Measurements from ENCODE around the gene PAX9.

- TF ChIP-seq POLR2AphosphoS5 (IDR thresholded peaks at IDR 0.05) = no peak
- no peak for TF ChIP-seq CTCF (IDR thresholded peaks at IDR 0.05)
Observed at GRCh38 chr14:36702474-36702873, 40.8 kb downstream of the PAX9 start.

All from breast epithelium (tissue), 3 donors.